HCT116 (cell line): ENCODE data around the gene GDPD1.

Source experiments
- CBX3 ChIP-seq: IDR thresholded peaks from 2 replicates; pipeline ENCODE4 v1.6.1; 2012; ENCODE audit warnings: low read depth
- CTCF ChIP-seq, 3 experiments: fragments of 200-600 bp in 1 of 3; sonication (generic) in 1 of 3; IDR thresholded peaks in 2 of 3; conservative IDR thresholded peaks in 1 of 3; 2 replicates each; pipeline ENCODE4 v1.5.1; 2012 to 2017; ENCODE audit warnings: low read depth in 2 of 3, low read length in 2 of 3, antibody characterized with exemption in 1 of 3, borderline replicate concordance in 1 of 3, control low read depth in 1 of 3, mild to moderate bottlenecking in 1 of 3, mixed read lengths in 1 of 3, mixed run types in 1 of 3, moderate library complexity in 1 of 3; ENCODE audit not compliant: insufficient read depth in 1 of 3
- POLR2A ChIP-seq: IDR thresholded peaks from 2 replicates; pipeline ENCODE4 v1.7.0; 2011; ENCODE audit warnings: borderline replicate concordance; ENCODE audit not compliant: insufficient read depth, insufficient read length; ENCODE audit errors: extremely low read depth
- SIN3A ChIP-seq: IDR thresholded peaks from 2 replicates; pipeline ENCODE4 v1.6.1; 2012; ENCODE audit warnings: low read depth
- YY1 ChIP-seq: IDR thresholded peaks from 2 replicates; pipeline ENCODE4 v1.6.1; 2011; ENCODE audit warnings: low read length, low read depth, moderate library complexity, mild to moderate bottlenecking; ENCODE audit not compliant: insufficient replicate concordance; ENCODE audit errors: extremely low read depth
- TF ChIP-seq, protein P1 (sequence below): IDR thresholded peaks from 2 replicates; pipeline ENCODE4 v1.6.1; 2012; ENCODE audit warnings: low read depth

DNA sequence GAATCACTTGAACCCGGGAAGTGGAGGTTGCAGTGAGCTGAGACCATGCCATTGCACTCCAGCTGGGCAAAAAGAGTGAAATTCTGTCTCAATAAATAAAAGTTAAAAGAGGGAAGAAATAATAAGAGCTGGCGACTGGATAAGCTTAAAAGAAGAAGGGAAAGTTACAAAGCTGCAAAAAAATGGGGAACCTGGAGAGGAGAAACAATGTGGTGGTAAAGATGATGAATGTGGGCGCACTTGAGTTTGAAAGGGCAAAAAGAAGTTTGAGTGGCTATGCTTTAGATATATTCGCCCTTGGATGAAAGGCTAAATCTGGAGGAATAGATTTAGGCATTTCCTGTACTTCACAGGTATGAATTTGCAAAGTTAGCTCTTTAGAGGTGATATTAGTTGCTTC, 58.1 kb downstream of the GDPD1 start:
- TF ChIP-seq CBX3 (no peak), POLR2A (no peak), CTCF (IDR thresholded peaks at IDR 0.05 in 2 of 3, conservative IDR thresholded peaks at IDR 0.05 in 1 of 3; ENCODE audit: borderline replicate concordance in 1 of 3, insufficient read depth in 1 of 3, low read depth in 2 of 3, low read length in 2 of 3) (no peak), SIN3A (no peak), YY1 (no peak)
- TF ChIP-seq, protein P1, sequence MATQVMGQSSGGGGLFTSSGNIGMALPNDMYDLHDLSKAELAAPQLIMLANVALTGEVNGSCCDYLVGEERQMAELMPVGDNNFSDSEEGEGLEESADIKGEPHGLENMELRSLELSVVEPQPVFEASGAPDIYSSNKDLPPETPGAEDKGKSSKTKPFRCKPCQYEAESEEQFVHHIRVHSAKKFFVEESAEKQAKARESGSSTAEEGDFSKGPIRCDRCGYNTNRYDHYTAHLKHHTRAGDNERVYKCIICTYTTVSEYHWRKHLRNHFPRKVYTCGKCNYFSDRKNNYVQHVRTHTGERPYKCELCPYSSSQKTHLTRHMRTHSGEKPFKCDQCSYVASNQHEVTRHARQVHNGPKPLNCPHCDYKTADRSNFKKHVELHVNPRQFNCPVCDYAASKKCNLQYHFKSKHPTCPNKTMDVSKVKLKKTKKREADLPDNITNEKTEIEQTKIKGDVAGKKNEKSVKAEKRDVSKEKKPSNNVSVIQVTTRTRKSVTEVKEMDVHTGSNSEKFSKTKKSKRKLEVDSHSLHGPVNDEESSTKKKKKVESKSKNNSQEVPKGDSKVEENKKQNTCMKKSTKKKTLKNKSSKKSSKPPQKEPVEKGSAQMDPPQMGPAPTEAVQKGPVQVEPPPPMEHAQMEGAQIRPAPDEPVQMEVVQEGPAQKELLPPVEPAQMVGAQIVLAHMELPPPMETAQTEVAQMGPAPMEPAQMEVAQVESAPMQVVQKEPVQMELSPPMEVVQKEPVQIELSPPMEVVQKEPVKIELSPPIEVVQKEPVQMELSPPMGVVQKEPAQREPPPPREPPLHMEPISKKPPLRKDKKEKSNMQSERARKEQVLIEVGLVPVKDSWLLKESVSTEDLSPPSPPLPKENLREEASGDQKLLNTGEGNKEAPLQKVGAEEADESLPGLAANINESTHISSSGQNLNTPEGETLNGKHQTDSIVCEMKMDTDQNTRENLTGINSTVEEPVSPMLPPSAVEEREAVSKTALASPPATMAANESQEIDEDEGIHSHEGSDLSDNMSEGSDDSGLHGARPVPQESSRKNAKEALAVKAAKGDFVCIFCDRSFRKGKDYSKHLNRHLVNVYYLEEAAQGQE = no peak
